HG03095 (cell line): ENCODE data around the gene DIPK2B.

Experiments
- ATAC-seq: cut with Tn5 transposase; IDR thresholded peaks from one replicate; pipeline ENCODE4 v1.9.1; 2021; ENCODE audit warnings: moderate library complexity; ENCODE audit not compliant: unreplicated experiment

The DIPK2B gene

DNA sequence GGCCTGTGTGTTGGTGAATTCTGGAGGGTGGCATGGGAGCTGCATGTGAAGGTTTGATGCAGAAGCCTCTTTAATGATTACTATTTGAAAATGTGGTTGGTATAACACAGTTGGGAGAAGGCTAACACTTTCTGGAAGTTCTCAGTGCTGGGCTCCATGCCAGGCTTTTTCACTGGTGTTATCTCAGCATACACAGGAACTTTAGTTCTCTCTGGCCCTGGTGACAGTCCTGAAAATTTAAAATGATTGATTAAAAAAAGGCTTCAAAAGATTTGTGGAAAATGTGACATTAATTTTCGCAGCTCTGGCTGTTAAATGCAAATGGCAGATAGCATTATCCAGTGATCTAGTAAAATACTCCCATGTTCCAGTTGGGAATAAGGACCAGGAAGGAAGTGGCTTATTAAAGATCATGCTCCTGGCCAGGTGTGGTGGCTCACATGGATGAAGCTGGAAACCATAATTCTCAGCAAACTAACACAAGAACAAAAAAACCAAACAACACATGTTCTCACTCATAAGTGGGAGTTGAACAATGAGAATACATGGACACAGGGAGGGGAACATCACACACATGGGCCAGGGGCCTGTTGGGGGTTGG, 36.6 kb downstream of the DIPK2B start:
- ATAC-seq: no peak

DNA sequence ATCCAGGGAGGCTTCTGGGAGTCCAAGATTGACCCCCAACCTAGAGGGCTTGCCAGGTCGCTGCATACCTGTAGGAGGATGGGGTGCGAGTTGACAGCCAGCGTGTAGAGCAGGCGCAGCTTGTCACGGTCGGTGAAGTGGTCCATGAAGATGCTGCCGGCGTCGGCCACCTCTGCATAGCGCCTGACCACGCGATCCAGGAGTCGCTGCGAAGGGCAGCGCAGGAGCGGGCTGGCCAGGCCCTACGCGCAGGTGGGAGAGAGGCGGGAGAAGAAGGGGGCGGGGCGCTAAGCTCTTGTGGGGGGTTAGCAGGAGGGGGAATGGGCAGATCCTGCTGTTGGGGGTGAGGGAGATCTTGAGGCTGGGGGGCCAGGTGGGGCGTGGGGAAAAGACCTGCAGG, 43.0 kb downstream of the DIPK2B start:
- ATAC-seq: no peak

DNA sequence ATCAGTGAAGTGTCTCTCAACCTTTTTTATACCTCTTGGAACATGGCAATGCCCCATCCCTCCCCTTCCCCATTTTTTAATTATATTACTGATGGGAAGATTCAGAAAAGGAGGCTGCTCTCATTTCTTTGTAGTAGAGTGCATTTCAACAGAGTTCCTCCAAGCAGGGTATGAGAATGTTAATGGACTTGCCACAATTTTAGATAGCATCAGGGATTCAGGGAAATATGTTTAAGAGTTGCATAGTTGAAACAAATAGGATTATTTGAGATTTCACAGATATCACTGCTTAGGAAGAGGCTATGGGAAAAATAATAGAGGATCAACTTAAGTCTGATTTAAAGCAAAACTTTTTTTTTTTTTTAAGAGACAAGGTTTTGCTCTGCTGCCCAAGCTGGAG, 46.2 kb downstream of the DIPK2B start:
- ATAC-seq: no peak

DNA sequence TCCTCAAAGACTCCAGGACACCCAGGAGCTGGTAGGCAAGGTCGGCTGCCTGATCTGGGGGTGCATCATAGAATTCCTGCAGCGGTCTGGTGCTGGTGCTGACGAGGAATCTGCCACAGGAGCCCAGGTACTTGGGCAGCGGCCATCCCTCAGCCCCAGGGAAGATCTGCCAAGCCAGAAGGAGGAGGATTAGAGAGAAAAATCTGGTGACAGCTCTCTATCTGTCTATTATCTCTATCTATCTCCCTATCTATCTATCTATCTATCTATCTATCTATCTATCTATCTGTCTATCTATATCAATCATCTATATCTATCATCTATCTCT, 46.7 kb downstream of the DIPK2B start:
- no peak for ATAC-seq
